H9 (cell line): ENCODE data around the gene CERS6. TPM values are rescaled to one million over a fixed set of nuclear protein-coding genes. Genes with fewer than 3 reads are reported as not detected.

Source experiments
- DNase-seq: peaks from one replicate; pipeline ENCODE4 v3.0.0-alpha.2; 2017
- H2AFZ ChIP-seq: one replicate; pipeline ENCODE4 v1.6.1; 2013; ENCODE audit warnings: mild to moderate bottlenecking, low read length, control low read depth, moderate library complexity
- H2AK5ac ChIP-seq: 2 replicates; pipeline ENCODE4 v1.6.1; 2013; ENCODE audit warnings: low read length, control low read depth, mixed read lengths; ENCODE audit not compliant: insufficient read length
- H2BK120ac ChIP-seq: one replicate; pipeline ENCODE4 v1.6.1; 2013; ENCODE audit warnings: low read depth, mild to moderate bottlenecking, low read length, control low read depth, inconsistent platforms; ENCODE audit not compliant: poor library complexity, severe bottlenecking
- H2BK12ac ChIP-seq: 2 replicates; pipeline ENCODE4 v1.6.1; 2013; ENCODE audit warnings: low read length, control low read depth, mixed read lengths, low read depth; ENCODE audit not compliant: insufficient read length
- H2BK15ac ChIP-seq: 2 replicates; pipeline ENCODE4 v1.6.1; 2013; ENCODE audit warnings: low read depth, low read length, control low read depth
- H2BK20ac ChIP-seq: one replicate; pipeline ENCODE4 v1.6.1; 2013; ENCODE audit warnings: low read depth, mild to moderate bottlenecking, low read length, control low read depth, inconsistent platforms; ENCODE audit not compliant: poor library complexity, severe bottlenecking
- H2BK5ac ChIP-seq: 2 replicates; pipeline ENCODE4 v1.6.1; 2013; ENCODE audit warnings: low read length, control low read depth, mixed read lengths; ENCODE audit not compliant: insufficient read length
- H3K14ac ChIP-seq: 2 replicates; pipeline ENCODE4 v1.6.1; 2013; ENCODE audit warnings: low read length, control low read depth; ENCODE audit not compliant: insufficient read depth
- H3K18ac ChIP-seq: 2 replicates; pipeline ENCODE4 v1.6.1; 2013; ENCODE audit warnings: low read depth, mild to moderate bottlenecking, mixed read lengths, low read length, control low read depth; ENCODE audit not compliant: insufficient read length
- H3K23ac ChIP-seq: 2 replicates; pipeline ENCODE4 v1.6.1; 2013; ENCODE audit warnings: low read length, control low read depth, mixed read lengths, low read depth; ENCODE audit not compliant: insufficient read length
- H3K23me2 ChIP-seq: 2 replicates; pipeline ENCODE4 v1.6.1; 2013; ENCODE audit warnings: low read depth, mild to moderate bottlenecking, mixed read lengths, low read length, control low read depth; ENCODE audit not compliant: insufficient read length, poor library complexity, severe bottlenecking
- H3K27ac ChIP-seq: 2 replicates; pipeline ENCODE4 v1.5.1; 2013; ENCODE audit warnings: low read length, control low read depth, mixed read lengths, low read depth; ENCODE audit not compliant: insufficient read length
- H3K27me3 ChIP-seq: 2 replicates; pipeline ENCODE4 v1.6.1; 2013; ENCODE audit warnings: low read length, control low read depth, inconsistent platforms; ENCODE audit not compliant: insufficient read depth
- H3K4ac ChIP-seq: 2 replicates; pipeline ENCODE4 v1.6.1; 2013; ENCODE audit warnings: low read depth, mild to moderate bottlenecking, control low read depth, inconsistent platforms, low read length, moderate library complexity
- H3K4me1 ChIP-seq: 2 replicates; pipeline ENCODE4 v1.6.1; 2013; ENCODE audit warnings: low read length, control low read depth, inconsistent platforms; ENCODE audit not compliant: insufficient read depth
- H3K4me2 ChIP-seq: 2 replicates; pipeline ENCODE4 v1.6.1; 2013; ENCODE audit warnings: low read length, control low read depth, mixed read lengths; ENCODE audit not compliant: insufficient read length, insufficient read depth
- H3K56ac ChIP-seq: 2 replicates; pipeline ENCODE4 v1.6.1; 2013; ENCODE audit warnings: low read depth, mild to moderate bottlenecking, mixed read lengths, low read length, control low read depth; ENCODE audit not compliant: insufficient read length
- H3K79me1 ChIP-seq: 2 replicates; pipeline ENCODE4 v1.6.1; 2013; ENCODE audit warnings: low read depth, mild to moderate bottlenecking, moderate library complexity, low read length, control low read depth, inconsistent platforms; ENCODE audit not compliant: insufficient read depth, poor library complexity, severe bottlenecking
- H3K79me2 ChIP-seq: 2 replicates; pipeline ENCODE4 v1.6.1; 2013; ENCODE audit warnings: low read length, control low read depth, inconsistent platforms; ENCODE audit not compliant: insufficient read depth
- H3K9ac ChIP-seq: 2 replicates; pipeline ENCODE4 v1.6.1; 2013; ENCODE audit warnings: low read length, control low read depth, mixed read lengths; ENCODE audit not compliant: insufficient read length; ENCODE audit errors: extremely low read depth
- H3K9me3 ChIP-seq: one replicate; pipeline ENCODE4 v1.6.1; 2013; ENCODE audit warnings: low read depth, low read length, inconsistent platforms; ENCODE audit not compliant: control insufficient read depth
- H3T11ph ChIP-seq: one replicate; pipeline ENCODE4 v1.6.1; 2013; ENCODE audit warnings: mild to moderate bottlenecking, low read length, control low read depth, inconsistent platforms
- H4K20me1 ChIP-seq: one replicate; pipeline ENCODE4 v1.6.1; 2013; ENCODE audit not compliant: control insufficient read depth, insufficient read length, insufficient read depth
- H4K5ac ChIP-seq: 2 replicates; pipeline ENCODE4 v1.6.1; 2013; ENCODE audit warnings: low read depth, mild to moderate bottlenecking, mixed read lengths, low read length, control low read depth; ENCODE audit not compliant: insufficient read length
- H4K8ac ChIP-seq: replicated peaks from 2 replicates; pipeline ENCODE4 v1.6.1; 2013; ENCODE audit warnings: low read length, control low read depth, mixed read lengths, low read depth; ENCODE audit not compliant: insufficient read length
- H4K91ac ChIP-seq: 2 replicates; pipeline ENCODE4 v1.6.1; 2013; ENCODE audit warnings: low read depth, mild to moderate bottlenecking, moderate library complexity, mixed read lengths, low read length, control low read depth; ENCODE audit not compliant: insufficient read length
- H3K27ac Mint-ChIP-seq, 3 experiments: 2 replicates in 2 of 3; 3 replicates in 1 of 3; pipeline ENCODE4 v1.8.0; 2020 to 2021; ENCODE audit warnings: mixed read lengths in 3 of 3, mild to moderate bottlenecking in 1 of 3, moderate library complexity in 1 of 3
- H3K27me3 Mint-ChIP-seq: 2 replicates; pipeline ENCODE4 v1.8.0; 2021; ENCODE audit warnings: low read depth, mild to moderate bottlenecking, moderate library complexity, mixed read lengths
- H3K36me3 Mint-ChIP-seq, 3 experiments: 2 replicates in 2 of 3; 3 replicates in 1 of 3; pipeline ENCODE4 v1.8.0; 2020 to 2021; ENCODE audit warnings: low read depth in 3 of 3, mixed read lengths in 3 of 3; ENCODE audit not compliant: insufficient read depth in 1 of 3
- H3K4me1 Mint-ChIP-seq, 2 experiments: 2 replicates each; pipeline ENCODE4 v1.8.0; 2020; ENCODE audit warnings: mixed read lengths in 2 of 2
- H3K4me3 Mint-ChIP-seq, 2 experiments: 2 replicates in 1 of 2; 3 replicates in 1 of 2; pipeline ENCODE4 v1.8.0; 2020 to 2021; ENCODE audit warnings: mild to moderate bottlenecking in 2 of 2, mixed read lengths in 2 of 2, moderate library complexity in 1 of 2
- H3K9me3 Mint-ChIP-seq, 2 experiments: 2 replicates in 1 of 2; 3 replicates in 1 of 2; pipeline ENCODE4 v1.8.0; 2020; ENCODE audit warnings: mild to moderate bottlenecking in 2 of 2, mixed read lengths in 2 of 2, moderate library complexity in 1 of 2
- CTCF ChIP-seq: fragments of 200-600 bp; sonication (generic); conservative IDR thresholded peaks from 3 replicates; pipeline ENCODE4 v1.8.0; 2021; ENCODE audit warnings: antibody characterized with exemption, mild to moderate bottlenecking
- WGBS: extraction: QIAGEN DNeasy Blood & Tissue Kit; methylation state at CpG from one replicate; pipeline ENCODE4 v1.1.7; 2013; ENCODE audit warnings: missing lambda C conversion rate, low lambda C conversion rate, mixed read lengths; ENCODE audit not compliant: insufficient read length; ENCODE audit errors: extremely low coverage; 5-methylcytosine and 5-hydroxymethylcytosine counted together
- total RNA-seq: library from RNA; stranded (reverse); gene quantifications from 2 replicates; pipeline ENCODE4 v1.2.1, GENCODE V29; 2021

CERS6 gene
- total RNA-seq, 1 experiment from 2014 or later = 17.7 TPM

GRCh38 chr2:168461178-168461941 is 5.3 kb downstream of the CERS6 start:
- Mint-ChIP-seq H3K27me3 (peaks cover 5% of the 10 kb centered on the region), H3K4me1 (peaks cover 40 to 59% of the 10 kb centered on the region in 2 experiments)
- no peak overlapping the region for H3K56ac ChIP-seq

More at GRCh38 chr2:168461178-168461941, 5.3 kb downstream of the CERS6 start:
- Histone ChIP-seq H3K27ac (no peak overlapping the region), H3K9me3 (no peaks in the 10 kb centered on the region), H3K23me2 (peaks cover 10% of the 10 kb centered on the region), H3K4me1 (no peaks in the 10 kb centered on the region; the same call in 1 of the 2 replicates), H2BK120ac (no peak overlapping the region), H2BK5ac (no peak overlapping the region), H4K91ac (no peak overlapping the region), H3K4me2 (no peak overlapping the region), H2BK12ac (no peak overlapping the region), H2BK20ac (no peak overlapping the region), H3K9ac (no peak overlapping the region), H3K27me3 (no peaks in the 10 kb centered on the region), H3K18ac (no peak overlapping the region), H3K14ac (no peak overlapping the region), H2BK15ac (no peak overlapping the region), H4K20me1 (no peaks in the 10 kb centered on the region), H3K79me1 (peaks cover 3% of the 10 kb centered on the region), H4K8ac (no peak overlapping the region), H4K5ac (no peak overlapping the region), H3K23ac (no peak overlapping the region), H3T11ph (no peak overlapping the region), H3K4ac (no peak overlapping the region), H2AFZ (no peak overlapping the region), H3K79me2 (peaks cover 3% of the 10 kb centered on the region; the same call in 1 of the 2 replicates), H2AK5ac (no peak overlapping the region)
- WGBS = no CpG with 5 or more reads among the region's 2 CpGs
- Mint-ChIP-seq H3K27ac (no peak overlapping the region), H3K4me3 (no peak overlapping the region), H3K36me3 (peaks cover 0 to 3% (median 0%) of the 10 kb centered on the region in 3 experiments; a peak in 1 of 7 replicates), H3K9me3 (no peaks in the 10 kb centered on the region)
- DNase-seq = no peak
- no peak for TF ChIP-seq CTCF
